GM19099 (cell line): Measurements from ENCODE around the gene KRTAP10-9.

Experiments
- POLR2A ChIP-seq: IDR thresholded peaks from 3 replicates; pipeline ENCODE4 v1.6.1; 2011; ENCODE audit warnings: low read depth; ENCODE audit not compliant: insufficient read length; ENCODE audit errors: extremely low read depth

The KRTAP10-9 gene

DNA sequence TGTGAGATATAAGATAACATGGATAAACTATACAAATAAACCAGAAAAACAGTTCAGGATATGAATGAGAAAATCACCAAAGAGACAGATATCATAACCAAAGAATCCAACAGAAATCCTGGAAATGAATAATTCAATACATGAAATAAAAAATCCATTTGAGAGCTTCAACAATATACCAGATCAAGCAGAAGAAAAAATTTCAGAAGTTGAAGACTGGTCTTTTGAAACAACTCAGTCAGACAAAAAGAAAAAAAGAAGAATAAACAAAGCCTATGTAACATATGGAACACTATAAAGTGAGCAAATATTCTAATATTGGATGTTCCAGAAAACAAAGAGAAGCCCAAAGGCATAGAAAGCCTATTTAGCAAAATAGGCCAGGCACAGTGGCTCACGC, 45.0 kb downstream of the KRTAP10-9 start:
- TF ChIP-seq POLR2A: no peak

DNA sequence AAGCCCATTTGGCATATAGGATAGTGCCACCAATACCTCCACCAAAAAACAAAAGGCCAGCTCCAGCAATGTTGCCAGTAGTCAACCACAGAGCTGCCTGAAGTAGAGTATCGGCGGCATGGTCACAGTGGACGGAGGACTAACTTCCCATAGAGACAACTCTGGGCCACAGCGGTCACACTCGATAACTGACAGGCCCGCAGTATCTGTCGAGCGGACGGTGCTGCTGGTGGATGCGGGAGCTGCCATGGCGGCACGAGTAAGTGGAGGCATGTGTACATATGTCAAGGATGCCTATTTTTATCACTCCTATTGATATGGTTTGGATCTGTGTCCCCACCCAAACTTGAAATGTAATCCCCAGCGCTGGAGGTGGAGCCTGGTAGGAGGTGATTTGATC, 51.0 kb downstream of the KRTAP10-9 start:
- no peak for TF ChIP-seq POLR2A
